NCI-H2196 (cell line): ENCODE measurements around the gene TAC4.
"Not testable (repeated sequence)": the region's sequence is repeated elsewhere in the genome, so short reads cannot be mapped to it uniquely, and the experiment has no call there.

Experiments used
- DNase-seq: peaks from one replicate; lab custom pipeline; 2025; ENCODE audit not compliant: unreplicated experiment; lab: John Stamatoyannopoulos, UW

TAC4 gene

DNA sequence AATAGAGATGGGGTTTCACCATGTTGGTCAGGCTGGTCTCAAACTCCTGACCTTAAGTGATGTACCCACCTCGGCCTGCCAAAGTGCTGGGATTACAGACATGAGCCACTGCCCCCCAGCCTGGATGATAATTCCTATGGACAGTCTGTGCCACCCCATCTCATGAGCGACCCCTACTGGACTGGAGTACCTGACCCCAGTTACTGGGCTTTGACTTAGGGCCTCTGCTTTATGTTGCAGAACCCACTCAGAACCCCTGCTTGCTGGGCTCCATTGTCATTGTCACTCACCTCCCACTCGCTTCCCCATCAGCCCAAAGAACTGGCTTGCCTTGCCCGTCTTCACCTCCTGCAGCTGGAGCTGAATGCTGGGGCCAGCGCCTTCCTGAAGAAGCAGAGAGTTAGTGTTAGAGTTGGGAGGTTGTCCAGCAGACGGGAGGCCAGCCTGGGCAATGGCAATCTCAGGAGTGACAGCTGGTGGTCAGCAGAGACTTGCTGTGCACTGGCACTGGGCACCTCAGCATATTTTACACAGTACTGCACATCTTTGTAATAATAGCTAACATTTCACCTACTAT, 4.0 kb downstream of the TAC4 start:
- no peak for DNase-seq

DNA sequence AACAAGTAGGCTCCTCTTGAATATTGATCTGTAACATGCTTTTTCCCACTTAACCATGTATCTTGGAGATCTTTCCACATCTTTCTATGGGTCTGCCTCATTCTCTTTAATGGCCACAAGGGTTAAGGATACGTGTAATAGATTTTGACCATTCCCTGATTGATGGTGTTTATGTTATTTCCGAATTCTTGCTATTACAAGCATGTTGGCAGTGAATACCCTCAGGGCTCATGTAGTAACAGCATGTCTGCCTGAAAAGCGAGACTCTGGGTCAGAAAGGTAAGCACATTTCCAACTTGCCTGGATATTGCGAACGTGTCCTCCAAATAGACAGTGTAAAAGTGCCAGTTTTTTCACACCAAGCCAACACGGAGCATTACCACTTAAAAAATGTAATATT, 5.0 kb downstream of the TAC4 start:
- DNase-seq = no peak

DNA sequence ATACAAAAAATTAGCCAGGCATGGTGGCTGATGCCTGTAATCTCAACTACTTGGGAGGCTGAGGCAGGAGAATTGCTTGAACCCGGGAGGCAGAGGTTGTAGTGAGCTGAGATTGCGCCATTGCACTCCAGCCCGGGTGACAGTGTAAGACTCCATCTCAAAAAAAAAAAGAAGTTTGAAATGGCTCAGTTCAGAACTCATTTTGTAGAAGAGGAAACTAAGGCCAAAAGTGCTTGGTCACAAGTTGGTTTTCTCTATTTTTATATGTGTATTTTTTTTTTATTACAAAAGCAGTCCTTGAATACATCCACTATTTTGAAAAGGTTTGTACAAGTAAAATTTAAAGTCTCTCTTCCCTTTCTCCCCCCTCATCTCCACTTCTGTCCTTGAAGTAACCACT, 5.5 kb downstream of the TAC4 start:
- no peak for DNase-seq

DNA sequence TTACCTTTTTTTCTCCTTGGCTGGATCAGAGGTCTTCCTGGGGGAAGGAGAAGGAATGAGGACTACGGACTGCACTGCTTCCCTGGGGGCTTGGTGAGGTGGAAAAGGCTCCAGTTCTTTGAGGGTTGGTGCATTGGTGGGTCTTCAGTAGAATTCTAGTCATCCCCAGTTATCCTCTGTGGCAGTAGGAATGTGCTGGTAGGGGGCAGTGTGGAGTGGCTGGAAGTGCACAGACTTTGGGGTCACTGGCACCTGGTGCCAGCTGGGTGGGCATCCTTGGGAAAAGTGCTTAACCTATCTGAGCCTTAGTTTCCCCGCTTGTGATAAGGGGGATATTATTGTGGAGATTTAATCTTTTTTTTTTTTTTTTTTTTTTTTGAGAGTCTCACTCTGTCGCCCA, 6.3 kb downstream of the TAC4 start:
- no peak for DNase-seq

DNA sequence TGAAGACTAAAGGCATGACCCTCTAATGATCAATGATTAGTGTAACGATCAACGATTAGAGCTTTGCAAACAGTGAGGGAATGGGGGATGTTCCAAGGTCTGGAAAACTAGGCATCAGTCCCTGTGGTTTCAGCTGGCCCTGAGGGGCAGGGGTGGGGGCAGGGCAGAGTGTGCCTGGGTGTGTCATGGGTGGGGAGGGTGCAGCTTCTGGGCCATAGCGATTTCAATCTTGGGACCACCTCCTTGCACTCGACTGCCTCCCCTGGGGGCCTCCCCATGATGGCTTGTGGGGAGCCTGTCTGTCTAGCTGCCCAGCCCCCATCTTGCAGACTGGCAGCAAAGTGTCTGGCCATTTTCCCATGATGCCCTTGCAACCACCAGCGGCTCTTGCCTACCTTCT, 8.4 kb downstream of the TAC4 start:
- DNase-seq = no peak

DNA sequence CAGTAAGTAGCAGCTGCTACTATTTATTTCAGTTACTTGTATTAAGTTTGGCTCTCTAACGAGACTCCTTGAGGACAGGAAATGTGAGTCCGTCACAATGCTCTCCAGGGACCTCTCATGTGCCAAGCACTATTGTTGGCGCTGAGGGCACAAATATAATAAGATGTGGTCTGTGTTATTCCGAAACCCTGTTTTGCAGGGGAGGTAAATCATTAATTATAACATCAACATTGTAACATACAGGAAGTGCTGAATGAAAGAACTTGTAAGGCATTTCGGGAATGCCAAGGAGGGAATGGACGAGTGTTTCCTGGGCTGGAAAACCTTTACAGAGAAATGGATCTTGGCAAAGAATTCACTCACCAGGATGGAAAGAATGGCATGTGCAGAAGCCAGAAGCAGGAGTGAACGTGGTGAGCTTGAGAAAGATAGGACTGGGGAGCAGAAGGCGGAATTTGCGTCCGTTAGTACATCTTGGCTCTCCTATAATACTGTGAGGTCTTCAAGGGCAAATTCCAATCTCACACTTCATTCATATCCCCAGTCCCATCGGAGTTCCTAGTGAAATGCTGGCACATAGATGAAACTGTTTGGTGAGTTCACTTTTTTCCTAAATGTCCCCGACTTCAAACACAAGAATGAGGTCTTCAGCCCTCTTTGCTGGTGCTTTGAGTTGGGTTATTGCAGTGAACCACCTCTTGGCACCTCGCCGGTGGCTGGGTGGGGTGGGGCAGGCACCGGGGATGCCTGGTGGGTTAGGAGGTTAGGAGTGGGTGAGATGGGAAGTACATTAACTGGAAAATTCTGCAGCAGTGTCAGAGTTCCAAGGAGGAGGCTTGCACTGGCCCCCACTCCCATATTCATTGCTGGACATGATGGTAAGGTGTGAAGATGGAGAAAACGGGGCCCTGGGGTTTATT, 11.5 kb downstream of the TAC4 start:
- DNase-seq = no peak

DNA sequence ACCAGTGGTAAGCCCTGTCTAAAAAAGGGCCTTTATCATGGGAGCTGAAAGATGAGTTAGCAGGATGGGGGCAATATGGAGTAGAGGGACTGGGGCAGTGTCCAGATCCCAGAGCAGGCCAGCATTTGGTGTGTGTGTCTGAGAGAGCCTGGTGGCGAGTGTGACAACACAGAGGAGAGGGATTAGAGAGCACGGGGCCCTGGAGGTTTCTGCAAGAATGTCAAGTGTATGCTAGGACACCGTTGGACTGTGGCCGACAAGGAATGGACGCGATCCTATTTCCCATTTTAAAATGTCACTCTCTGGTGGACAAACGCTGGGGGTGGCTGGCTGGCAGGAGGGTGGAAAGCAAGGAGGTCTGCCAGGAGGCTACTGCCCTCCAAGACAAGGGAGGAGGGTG, 12.4 kb downstream of the TAC4 start:
- DNase-seq = no peak

DNA sequence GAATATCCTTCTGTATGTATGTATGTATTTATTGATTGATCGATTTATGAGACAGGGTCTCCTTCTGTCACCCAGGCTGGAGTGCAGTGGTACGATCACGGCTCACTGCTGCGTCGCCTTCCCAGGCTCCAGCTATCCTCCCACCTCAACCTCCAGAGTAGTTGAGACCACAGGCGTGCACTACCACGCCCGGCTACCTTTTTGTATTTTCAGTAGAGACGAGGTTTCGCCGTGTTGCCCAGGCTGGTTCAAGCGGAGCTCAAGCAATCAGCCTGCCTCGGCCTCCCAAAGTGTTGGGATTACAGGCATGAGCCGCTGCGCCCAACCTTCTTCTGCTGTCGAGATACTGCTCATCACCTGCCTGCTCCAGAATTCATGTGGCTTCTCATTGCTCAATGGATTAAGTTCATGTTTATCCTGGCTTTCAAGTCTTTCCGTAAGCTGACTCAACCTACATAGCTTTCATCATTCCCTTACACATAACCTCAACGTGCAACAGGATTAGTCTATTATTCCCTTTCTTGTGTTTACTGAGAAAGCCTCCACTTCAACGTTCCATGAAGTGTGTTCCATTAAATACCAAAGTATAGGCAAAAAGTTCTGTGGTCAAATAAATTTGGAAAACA, 13.6 kb downstream of the TAC4 start:
- no peak for DNase-seq

DNA sequence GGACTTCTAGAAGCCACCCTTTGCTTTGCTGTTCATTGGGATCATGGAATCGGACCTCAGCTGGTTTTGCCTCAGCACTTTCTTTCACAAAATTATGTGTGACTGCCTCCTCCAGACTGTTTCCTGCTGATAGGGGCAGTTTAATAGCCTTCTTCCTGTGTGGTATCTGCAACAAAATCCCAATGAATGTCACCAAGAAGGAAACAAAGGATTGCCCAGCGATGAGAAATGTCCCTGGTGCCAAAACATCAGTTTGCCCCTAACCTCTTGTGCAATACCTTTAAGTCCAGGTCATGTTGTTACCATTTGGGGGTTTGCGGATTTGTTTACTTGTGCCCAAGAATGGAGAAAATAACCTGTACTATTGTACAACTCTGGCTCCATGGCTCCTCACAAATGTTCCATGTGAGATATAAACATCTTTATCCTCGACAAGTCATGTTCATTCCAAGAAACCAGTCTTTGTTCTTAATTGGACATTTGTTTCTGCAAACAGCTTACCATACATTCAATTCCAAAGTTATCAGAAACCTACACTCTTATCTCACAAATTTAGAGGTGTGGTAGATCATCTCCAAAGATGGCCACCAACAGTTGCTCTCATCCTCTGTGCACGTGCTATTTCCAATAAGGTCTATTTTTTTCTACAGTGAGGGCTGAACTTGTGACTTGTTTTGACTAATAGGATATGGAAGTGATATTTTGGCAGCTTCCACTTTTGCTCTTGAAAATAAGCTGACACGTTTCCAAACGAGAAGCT, 14.8 kb downstream of the TAC4 start:
- DNase-seq = no peak

DNA sequence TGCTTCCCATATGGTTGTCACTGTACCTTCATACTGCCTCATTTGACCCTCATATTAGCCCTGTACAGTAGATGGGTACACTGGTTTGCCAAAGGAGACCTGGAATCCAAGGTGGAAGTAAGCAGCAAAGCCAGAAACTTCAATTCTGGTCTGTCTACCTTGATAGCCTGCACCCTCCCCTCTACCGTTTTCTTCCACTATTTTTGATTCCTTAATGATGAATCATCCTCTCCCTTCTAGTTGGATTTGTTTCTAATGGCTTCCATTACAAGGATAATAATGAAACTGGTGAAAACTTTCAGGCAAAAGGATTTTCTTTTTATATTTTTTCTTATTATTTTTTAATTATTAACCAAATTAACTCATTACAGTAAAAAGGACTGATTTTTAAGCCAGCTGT, 17.3 kb downstream of the TAC4 start:
- DNase-seq = no peak

DNA sequence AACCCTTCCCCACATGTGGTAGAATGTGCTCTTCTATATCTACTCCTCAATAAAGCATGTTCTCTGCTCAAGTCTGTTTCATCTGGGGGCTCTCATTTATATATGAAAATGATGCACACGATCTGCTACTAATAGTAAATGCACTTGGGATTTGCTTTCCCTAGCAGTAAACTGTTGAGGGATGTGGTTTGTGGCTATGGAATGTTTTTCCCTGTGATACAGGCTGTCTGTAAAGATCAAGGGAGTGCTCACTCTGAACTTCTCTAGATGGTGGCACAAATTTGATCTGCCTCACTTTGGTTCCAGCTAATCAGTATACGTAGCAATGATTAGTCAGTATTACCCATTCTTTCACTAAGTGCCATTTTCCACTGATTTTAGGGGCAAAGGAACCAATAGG, 18.8 kb downstream of the TAC4 start:
- DNase-seq = no peak

DNA sequence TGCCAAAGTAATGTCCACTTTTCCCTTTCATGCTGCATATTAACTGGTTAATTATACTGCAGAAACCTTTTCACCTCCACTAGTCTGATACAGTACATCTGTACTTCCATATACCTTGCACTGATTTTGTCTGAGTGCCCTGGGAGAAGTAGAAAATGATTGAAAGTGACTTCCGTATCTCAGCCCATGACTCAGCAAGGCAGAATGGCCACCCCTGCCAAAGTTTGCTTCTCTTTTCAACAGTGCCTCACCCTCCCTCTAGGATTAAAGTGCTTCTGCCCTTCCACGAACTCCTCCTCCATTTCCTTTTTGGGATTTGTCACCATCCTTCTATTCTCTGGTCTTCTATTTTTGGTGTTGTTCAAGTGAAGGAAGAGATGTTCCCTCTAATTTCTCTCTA, 19.5 kb downstream of the TAC4 start:
- not testable (repeated sequence) for DNase-seq

DNA sequence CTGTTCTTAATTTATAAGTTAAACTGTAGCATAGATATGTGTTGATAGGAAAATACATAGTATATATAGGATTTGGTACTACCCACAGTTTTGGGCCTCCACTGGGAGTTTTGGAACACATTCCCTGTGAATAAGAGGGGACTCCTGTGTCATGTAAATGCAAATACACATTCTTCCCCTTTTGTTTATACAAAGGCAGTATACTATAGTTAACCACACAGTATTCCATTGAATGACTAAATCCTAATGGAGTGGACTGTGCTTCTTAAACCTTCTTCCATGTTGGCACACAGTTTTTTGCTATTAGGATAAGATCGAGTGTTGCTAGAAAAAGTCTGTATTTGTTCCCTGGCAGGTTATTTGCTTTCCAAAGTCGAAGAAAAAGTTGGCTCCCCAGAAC, 22.2 kb downstream of the TAC4 start:
- DNase-seq = no peak

DNA sequence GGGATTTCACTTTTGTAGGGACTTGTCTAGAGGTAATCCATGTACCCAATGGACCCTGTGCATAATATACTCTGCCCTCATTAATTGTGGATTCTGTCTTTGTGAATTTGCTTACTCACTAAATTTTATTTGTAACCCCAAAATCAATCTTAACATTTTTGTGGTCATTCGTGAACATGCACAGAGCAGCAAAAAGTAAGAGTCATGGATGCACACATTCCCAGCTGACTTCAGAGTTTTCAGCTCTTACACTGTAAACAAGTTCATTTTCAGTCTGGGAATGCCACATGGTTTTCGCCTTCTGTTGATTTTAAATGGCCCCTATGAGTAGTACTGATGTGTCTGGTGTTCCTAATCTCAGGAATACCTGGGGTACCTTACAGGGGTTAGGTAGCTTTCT, 24.3 kb downstream of the TAC4 start:
- no peak for DNase-seq

DNA sequence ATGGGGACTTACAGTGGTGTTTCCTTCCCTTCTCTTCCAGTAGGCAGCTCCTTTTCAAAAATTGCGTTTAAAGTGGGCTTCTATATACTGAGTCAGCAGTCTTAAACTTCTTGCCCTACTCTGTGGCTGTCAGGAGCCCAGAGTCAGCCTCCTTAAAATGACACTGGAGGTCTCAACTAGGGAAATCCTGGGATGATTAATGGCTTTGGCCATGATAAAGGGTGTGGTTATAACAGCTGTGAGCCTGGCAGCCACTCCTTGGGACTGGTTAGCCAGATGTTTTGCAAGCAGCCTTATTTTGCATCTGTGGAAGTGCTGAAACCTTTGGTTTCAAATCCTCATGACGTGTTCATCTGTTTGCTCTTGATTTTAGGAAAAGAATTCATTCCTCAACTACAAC, 25.0 kb downstream of the TAC4 start:
- no peak for DNase-seq

DNA sequence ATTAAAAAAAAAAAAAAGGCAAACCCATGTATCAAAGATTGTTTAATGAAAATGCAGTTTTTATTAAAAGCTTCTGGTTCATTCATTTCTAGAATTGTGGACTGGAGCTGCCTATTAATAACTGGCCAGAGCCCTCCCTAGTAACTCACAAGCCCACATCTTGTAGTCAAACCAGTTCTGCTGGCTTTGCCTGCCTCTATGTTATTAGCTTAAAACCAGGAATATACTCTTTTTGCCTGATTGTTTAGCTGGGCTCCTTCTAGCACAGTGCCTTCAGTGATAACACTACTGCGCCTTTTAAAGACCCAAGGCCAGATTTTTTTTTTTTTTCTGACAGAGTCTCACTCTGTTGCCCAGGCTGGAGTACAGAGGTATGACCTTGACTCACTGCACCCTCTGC, 26.0 kb downstream of the TAC4 start:
- DNase-seq = no peak

DNA sequence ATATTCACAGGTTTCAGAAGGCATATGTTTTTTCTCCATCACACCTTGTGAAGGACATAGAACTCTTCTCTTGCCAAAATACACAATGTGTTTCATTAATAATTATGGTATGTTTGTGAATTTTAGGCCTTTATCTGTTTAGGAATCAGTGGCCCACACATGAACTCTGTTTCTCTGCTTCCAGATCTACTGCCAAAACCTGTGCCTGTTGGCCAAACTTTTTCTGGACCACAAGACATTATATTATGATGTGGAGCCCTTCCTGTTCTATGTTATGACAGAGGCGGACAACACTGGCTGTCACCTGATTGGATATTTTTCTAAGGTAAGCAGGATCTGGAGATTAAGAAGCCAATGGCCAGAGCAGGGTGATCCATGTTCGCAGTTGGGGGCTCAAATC, 26.4 kb downstream of the TAC4 start:
- no peak for DNase-seq

DNA sequence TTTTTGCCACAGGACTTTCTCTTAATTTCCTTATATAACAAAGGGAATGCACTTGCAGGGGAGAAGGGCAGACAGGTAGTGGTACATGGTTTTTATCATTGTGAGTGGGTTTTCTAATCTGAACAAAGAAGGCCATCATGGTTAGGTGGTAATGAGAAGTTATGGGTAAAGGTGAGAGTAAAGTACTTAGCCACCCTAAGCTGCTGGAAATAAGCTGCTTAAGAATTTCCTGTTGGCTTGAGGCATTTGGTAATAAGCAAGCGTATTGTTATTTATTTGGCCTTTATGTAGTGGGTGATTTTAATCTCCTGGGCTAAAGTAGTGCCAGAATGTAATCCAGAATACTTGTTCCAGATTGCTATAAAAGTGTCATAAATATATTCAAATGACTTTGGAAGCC, 27.1 kb downstream of the TAC4 start:
- DNase-seq = no peak

DNA sequence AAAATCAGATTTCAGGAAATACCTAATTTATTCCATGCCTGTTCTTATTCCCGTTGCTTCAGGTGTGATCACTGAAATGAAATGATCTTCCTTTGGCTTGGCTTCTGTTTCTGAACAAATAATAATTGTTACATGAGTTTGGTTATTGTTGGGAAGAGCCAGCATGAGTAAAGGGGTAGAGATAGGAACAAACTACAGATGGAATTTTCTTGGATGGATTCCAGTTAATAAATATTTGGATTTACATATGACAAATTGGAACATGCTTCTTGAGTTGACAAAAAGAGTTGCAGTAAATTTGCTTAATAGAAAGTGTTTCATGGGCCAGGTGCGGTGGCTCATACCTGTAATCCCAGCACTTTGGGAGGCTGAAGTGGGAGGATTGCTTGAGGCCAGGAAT, 28.2 kb downstream of the TAC4 start:
- DNase-seq = no peak

DNA sequence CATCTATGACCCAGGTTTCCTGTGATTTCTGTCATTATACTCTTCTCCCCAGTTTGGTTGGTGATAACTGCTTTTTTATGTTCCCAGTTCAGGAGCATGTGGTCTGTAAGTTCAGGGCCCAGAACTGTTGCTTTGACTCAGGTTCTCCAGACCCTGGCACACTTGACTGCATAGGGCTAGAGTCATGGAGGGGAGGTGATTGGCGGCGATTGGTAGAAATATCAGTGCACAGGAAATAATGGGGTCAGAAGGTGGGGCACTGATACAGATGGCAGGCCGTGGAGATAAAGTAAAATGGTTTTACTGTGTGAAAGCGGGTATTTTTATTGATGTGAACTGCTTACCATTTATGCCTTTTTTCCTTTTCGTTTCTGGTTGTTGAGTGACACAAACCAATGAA, 28.7 kb downstream of the TAC4 start:
- DNase-seq = no peak

DNA sequence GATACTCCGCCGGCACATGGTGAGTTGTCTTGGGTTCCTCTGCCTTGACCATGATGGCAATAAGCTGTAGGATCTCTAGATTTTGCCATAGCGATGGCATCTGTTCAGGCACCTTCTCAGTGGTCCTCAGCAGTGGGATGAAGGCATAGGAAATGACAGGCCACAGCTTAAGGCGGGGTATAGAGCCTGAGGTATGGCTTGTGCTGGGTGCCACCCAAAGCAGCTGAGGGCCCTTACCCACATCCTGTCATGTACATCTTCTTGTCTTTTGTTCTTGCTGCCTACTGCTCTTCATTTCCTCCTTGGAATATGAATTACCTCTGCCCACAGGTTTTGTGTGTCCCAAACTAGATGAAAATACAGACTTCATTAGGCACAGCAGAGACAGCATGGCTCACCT, 29.9 kb downstream of the TAC4 start:
- no peak for DNase-seq
